SK-MEL-5 (cell line): ENCODE data around the gene CHKA. TPM values are rescaled to one million over a fixed set of nuclear protein-coding genes. Genes with fewer than 3 reads are reported as not detected.

Experiments
- DNase-seq: peaks from one replicate; pipeline ENCODE4 v3.0.0-alpha.2; 2016; ENCODE audit warnings: low read depth, low spot score
- in situ Hi-C: cut with HindIII; loops from 2 replicates; pipeline ENCODE4 v1.10.0; 2016; ENCODE audit warnings: low sequenced_read_pairs, high pct_unique_total_duplicates, low pct_unique_long_range_greater_than_20kb
- small RNA-seq, 2 experiments: library from RNA; depleted of rRNA; stranded (forward); fragments of <200 nt; gene quantifications; one replicate each; pipeline ENCODE3, GENCODE V24; 2014
- total RNA-seq: library from RNA; depleted of rRNA; stranded (reverse); fragments of >200 nt; shearing (Covaris generic); gene quantifications from 2 replicates; pipeline ENCODE4 v1.2.3, GENCODE V29; 2014; rRNA removed

Gene CHKA
- total RNA-seq, 1 experiment from 2014 or later = 62.2 TPM

DNA sequence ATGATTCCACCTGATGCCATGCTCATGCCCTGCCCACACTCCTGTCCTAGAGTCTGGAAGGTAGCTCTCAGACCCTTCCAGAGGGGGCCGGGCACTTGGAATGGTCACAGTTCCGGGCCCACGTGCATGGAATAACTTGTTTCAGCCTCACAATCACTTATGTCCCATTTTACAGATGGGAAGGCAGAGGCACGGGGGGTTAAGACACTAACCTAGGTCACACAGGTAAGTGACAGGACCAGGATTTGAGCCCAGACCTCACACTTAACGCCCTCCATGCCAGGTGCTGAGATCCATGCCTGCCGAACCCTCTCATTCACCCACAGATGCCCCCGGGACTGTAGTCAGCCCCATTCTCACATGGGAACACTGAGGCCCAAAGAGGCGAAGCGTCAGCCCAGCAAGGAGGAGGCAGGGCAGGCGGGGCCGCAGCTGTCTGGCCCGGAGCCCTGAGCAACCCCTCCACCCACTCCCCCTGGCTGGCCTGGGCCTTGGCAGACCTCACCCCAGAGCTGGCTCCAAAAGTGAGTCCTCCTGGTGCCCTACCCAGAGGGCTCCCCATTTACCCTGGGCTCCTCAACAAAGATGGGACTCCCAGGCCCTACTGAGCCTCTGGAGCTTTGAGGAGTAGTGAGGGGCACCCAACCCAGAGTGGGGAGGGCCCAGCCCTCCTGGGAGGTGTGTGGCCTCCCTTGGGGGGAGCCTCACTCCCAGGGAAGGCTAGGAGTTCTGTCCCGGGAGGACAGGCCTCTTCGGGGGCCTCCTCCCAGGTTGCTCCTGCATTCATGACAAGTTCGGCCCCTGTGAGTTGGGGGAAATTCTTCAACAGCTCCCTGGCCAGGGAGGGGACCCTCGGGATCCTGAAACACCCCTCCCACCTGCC lies 113.4 kb downstream of the CHKA start:
- in situ Hi-C loops = no loop called here
- no peak for DNase-seq

- DNase-seq = no peak
- in situ Hi-C loops = no loop called here
Observed at GRCh38 chr11:68006606-68007166, 114.5 kb downstream of the CHKA start.

GRCh38 chr11:68004551-68005335 lies 116.4 kb downstream of the CHKA start:
- in situ Hi-C loops = no loop called here
- no peak for DNase-seq

DNA sequence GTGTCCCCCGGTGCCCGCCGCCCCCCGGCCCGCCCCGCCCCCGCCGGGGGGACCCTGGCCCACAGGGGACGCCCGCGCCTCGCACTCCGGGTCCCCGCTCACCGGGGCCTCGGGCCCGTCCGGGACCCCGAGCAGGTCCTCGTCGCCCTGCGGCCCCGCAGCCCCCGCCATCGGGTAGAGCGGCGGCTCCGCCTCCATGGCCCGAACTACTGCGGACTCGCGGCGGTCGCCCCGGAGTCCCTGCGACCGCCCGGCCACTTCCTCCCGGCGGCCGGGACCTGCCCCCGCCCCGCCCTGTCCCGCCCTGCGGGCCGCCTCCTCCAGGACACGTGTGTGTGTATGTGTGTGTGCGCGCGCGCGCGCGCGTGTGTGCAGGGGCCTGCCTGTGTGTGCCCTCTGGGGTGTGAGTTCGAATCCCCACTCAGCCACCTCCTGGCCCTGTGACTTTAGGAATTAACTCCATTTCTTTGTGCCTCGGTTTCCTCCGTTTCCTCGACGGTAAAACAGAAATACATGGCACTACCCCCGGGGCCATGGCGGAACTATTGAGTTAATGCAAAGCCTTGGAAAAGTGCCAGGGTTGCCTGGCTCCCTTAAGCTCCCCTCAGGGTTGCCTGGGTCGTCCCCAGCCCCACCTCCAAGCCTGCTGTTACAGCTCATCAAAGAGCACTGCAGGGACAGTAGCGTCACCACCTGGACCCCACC lies 117.2 kb downstream of the CHKA start, which contains the start of gene UNC93B1:
TSS of gene UNC93B1 (minus strand) at position 252 of the 705 bp plus-strand sequence. CDS start at position 198, 54 bp downstream.
- DNase-seq = peak; percentile 78
- in situ Hi-C loops = no loop called here

DNA sequence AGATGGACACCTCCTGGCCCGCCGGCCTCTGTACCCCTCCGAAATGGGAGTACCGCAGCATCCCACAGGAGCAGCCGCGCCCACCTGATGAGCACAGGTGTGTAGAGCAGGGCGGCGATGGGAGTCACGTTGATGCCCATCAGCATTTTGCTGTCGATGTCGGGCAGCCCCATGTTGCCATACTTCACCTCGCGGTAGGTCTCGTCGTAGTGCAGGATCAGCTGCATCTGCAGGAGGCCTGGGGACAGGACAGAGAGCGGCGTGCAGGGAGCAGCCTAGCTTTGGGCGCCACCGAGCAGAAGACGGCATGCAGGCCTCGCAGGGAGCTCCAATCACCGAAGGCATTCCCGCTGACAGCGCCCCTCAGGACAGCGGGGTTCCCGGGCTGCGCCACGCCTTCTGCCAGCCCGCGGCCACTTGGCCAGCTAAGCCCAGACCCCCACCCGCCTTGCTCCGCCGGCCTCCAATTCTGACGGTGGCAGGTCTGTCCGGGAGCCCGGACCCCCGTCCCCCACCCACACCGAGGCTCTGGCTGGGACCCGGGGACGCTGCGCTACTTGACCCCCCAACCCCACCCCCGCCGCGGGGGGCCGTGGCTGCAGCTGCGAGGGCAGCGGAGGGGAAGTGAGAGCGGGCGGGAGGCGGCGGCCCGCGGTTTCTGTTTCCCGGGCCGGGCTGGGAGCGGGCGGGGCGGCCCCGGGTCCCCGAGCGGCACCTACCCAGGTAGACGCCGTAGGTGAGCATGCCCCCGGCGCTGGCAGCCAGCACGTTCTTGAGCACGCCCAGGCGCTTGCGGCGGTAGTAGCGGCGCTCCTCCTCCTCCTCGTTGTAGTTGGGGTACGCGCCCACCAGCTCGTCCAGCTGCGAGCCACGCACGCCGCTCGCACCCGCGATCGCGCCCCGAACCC lies 118.0 kb downstream of the CHKA start:
- in situ Hi-C loops = no loop called here
- DNase-seq = no peak

Small RNA genes lying within 50 kb of the gene (small RNA-seq; reads per million reads assigned to genes)
- 0 reads per million in 2 experiments for gene MIR6753

Other genes with a start within 250 kb of the CHKA start
- 9.1 TPM in 2 replicates for gene UNC93B1, start 117.3 kb downstream of the CHKA start, total RNA-seq
- gene ALDH3B1, start 111.1 kb downstream of the CHKA start, total RNA-seq = 2.4 and 3.5 TPM in 2 replicates
- gene NDUFS8, start 90.7 kb downstream of the CHKA start, total RNA-seq = 91.2 and 92.4 TPM in 2 replicates
- 21.6 and 22.2 TPM in 2 replicates for gene TCIRG1, start 82.4 kb downstream of the CHKA start, total RNA-seq
- gene KMT5B, start 91.9 kb upstream of the CHKA start, total RNA-seq = 14.7 and 16.5 TPM in 2 replicates
- 34.6 and 52.2 TPM in 2 replicates for gene C11orf24, start 150.6 kb upstream of the CHKA start, total RNA-seq
- 8.8 and 12.2 TPM in 2 replicates for gene LRP5, start 191.2 kb upstream of the CHKA start, total RNA-seq